Dermis blood vessel endothelial cell (primary cell): ENCODE measurements around the gene LARGE1. TPM values are rescaled to one million over a fixed set of nuclear protein-coding genes. Genes with fewer than 3 reads are reported as not detected.

Experiments used
- DNase-seq: peaks from one replicate; pipeline ENCODE4 v3.0.0; 2010
- total RNA-seq: library from RNA; depleted of rRNA; stranded (reverse); fragments of >200 nt; gene quantifications from 2 replicates; pipeline ENCODE4 v1.2.3, GENCODE V29; 2014

Gene LARGE1
- total RNA-seq, 1 donor from 2014 or later, result 14.0 TPM

DNA sequence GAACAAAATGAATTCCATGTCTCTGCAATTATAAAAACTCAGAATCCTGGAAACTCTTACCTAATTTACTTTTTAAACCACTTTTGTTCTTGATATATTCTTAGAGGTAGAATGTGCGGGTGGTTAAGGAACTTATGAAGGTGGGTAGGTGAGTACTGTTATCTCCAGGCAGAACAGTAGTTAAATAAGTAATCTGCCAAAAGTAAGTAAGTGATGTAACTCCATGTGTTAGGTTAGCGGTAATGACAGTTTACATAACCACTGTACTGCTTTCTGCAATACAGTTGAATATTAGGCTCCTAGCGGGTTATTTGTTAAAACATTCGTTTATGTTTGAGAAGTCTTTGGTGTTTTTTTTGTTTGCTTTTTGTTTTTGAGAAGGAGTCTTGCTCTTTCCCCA lies 7.1 kb downstream of the LARGE1 start:
- DNase-seq, result no peak

DNA sequence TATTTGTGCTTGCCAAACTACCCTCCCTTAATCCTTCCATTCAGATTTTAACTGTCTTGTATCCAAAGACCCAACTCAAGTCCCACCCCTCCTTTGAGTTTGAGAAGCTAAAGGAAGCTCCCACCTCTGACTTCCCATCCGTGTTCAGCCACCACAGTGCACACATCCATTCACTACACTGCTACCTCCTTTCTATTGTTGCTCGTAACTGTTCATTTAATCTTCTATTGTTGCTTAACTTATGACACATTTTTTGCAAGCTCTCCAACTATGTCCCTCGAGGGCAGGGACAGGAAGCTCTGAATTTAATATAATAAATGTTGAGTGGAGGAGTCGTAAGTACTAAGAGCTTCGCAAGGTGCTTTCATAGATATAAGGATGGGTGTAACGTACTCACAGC lies 10.4 kb downstream of the LARGE1 start:
- no peak for DNase-seq

DNA sequence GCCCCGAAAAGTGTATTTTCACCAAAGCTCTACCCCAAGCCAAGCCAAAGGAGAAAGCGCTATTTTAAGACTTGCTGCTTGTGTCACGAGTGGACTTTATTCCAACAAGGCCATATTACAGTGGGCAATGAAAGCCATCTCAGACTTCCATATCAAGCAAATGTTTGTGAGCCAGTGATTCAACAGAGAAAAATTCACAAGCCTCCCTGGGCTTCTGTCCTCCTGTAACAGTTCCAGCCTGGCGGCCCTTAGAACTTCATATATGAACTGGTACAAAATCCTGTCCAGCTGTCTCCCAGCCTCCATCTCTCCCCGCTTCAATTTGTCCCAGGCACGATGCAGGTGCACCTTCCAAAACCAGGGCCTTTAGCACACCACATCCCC lies 11.2 kb downstream of the LARGE1 start:
- DNase-seq, result no peak

DNA sequence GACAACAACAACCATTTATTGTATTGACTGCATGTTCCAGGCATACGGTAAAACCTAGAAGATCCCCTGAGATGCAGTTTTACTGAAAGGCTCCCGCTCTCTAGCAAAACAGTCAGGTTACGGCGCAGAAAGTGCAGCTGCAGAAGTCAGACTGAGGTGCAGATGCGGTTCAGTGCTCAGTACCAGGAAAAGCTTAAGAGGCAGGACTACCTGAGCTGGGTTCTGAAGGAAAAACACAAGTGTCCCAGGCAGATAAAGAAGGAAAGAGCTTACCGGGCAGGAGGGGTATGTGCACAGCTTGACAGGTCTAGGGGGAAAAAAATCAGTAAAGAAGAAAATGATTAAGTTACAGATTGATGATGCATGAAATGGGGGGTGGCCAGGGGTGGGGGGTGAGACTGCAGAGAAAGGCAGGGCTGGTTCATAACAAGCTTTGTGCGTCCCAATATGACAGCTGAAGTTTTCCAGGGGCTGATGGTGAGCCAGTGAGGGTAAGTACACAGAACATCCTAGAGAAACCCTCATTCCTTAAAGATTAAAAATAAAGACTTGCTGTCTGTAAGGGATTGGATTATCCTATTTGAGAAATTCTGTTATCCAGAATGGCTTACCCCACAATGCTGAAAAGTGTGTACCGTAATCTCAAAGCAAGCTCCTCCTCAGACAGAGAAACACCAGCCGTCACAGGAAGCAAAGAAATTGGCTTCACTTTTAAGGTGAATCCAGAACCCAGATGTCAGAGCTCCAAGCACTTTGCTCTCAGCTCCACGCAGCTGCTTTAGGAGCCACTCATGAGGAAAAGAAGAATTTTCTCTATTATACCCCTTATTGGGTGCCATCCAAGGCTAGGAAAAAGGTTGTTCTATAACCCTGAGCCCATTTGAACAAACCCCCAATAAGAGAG lies 11.9 kb downstream of the LARGE1 start:
- no peak for DNase-seq

DNA sequence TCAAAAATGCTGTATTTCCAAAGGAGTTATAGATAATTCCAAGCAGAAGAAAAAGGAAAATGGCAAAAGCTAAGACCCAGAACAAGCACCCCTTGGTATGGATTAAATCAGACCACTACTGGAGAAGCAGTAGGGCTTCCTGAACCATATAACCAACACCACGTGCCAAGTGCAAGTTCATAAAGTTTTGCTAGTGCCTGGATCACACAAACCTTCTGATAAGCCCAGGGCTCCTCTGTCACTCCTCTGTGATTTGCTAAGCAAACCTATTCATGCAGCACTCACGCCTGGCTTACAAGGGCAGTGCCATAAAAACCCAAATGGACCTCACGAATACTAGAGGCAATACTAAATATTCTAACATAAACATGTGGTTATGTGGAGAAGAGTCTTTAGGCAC lies 13.3 kb downstream of the LARGE1 start:
- no peak for DNase-seq

DNA sequence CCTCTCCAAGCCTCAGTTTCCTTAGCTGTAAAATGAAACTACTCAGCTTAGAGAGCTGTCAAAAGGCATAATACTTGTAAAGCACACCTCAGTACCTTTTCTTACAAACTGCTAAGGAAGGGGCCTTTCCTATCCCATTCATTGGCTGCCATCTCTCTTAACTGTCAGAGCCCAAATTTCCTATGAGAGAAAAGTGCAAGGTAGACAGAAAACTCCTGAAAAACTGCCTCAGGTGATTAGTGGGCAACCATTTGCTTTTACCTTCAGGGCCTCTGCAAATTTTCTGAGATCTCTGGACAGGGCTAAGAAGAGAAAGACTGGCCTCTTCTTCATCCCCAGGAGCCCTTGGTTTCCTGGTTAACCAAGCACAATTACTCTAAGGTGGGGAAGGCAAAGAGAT lies 13.8 kb downstream of the LARGE1 start:
- no peak for DNase-seq

DNA sequence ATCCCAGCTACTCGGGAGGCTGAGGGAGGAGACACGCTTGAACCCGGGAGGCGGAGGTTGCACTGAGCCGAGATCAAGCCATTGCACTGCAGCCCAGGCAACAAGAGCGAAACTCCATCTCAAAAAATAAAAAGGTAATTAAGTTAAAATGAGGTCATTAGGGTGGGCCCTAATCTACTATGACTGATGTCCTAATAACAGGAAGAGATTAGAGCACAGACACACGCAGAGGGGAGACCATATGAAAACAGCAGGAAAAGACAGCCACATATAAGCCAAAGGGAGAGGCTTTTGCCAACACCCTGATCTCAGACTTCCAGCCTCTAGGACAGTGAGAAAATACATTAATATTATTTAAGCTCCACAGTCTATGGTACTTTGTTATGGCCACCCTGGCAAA lies 17.3 kb downstream of the LARGE1 start:
- DNase-seq, result no peak

DNA sequence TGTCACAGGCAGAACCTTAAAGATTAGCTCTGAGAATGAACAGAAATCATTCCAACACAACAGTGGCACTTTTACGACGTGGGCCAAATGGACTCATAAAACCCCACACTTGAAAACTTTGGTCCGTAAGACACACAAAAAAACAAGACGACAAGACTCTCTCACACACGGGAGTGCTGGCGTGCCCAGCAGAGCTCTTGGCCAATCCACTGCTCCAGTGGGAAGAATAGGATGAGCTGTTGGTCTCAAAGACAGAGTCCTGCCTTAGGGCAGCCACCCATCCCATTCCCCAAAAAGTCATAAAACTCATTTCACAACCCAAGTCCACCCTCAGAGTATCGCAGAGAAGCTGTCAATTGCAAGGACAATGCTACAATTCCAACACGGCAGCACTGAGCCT lies 18.2 kb downstream of the LARGE1 start:
- no peak for DNase-seq

DNA sequence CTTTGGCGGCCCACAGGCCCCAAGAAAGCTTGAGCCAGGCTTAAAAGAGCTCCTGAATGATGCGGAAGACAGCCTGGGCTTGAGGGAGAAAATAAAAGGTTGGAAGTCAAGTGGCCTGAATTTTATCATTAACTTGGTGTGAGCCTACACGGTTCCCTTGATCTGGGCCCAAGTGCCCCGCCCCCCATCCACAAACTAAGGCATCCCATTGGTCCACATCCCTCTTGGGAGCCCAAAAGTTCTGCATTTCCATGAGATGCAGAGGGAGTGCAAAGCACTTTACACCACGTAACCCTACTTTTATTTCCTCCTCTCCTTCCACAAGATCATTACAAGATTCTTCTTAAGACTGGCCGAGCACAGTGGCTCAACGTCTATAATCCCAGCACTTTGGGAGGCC lies 22.2 kb downstream of the LARGE1 start:
- DNase-seq, result no peak

DNA sequence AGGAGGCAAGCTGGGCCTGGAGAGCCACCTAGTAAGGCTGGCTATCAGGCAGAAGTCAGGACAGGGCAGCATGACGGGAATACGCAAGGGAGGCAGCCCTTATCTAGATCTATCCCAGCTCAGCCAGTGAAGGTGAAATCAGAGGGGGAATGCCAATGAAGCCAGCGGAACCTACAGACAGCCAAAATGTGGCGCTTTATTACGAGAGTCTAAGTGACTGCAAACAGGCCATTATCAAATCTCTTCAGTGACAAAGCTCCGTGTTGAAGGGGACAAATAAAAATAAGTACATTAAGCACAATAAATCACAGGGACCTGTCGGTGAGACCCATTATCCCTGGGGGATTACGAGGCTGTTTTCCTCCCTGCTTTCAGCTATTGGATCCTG lies 22.8 kb downstream of the LARGE1 start:
- DNase-seq, result no peak

DNA sequence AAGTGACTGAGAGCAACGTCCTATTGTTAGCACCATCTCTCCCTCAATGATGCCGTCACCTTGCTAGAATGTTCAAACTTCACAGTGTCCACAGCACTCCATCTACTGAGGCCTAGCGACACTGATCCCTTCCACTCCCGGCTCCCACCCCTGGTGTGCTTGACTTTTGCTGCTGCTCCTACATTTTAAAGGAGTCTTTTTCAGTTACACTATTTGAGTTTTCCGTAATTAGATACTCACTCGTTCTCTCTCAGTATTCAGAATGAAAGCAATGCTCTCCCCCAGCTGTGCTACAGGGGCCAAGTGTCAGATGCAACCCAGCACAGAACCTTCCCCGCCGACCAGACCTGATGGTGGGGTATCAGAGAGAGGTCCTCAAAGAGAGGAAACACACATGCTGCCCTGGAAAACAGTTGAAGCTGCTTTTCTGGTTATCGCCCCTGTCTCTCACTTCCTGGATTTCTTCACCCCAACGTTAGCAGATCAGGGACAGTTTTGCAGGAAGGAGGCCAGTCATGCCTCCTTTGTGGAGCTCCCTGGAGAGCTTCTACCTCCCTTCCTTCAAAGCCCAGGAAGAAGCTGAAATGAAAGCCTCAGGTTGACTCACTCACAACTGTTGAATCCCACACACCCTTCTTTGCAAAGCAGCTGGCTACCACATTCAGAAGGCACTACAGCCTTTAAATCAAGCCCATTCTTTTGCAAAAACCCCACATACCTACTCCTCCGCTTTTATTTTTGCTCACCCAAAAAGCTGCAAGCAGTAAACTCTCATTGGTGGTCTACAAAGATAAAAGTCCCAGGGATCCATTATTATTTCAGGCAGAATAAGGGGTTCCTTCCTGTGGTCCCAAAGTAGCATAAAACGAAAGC lies 23.5 kb downstream of the LARGE1 start:
- DNase-seq, result no peak

DNA sequence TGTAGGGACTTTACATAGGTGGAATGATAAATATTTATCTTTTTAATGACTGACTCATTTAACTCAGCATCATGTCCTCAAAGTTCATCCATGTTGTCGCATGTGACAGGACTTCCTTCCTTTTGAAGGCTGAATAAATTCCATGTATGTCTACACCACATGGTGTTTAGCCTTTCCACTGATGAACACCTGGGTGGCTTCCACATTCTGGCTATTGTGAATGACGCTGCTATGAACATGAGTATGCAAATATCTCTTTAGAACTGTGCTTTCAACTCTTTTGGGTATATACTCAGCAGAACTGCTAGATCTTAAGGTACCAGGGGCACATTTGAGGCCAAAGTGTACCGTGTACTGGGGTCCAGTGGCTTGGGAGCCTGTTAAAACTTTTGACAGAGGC lies 24.1 kb downstream of the LARGE1 start:
- DNase-seq, result no peak

DNA sequence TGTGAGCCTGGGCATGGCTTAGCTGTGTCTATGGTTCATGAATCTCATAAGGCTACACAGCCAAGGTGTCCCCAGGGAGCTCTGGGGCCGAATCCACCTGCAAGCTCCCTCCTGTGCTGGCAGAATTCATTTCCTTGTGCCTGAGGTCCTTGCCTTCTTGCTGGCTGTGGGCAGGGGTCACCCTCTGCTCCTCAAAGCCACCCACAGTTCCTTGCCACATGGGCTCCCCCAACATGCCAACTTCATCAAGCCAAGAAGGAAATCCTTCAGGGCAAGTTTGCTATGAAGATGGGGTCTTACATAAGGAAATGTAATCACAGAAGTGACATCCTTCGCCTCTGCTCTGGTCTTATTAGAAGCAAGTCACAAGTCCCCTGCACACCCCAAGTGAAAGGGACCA lies 24.8 kb downstream of the LARGE1 start:
- no peak for DNase-seq

DNA sequence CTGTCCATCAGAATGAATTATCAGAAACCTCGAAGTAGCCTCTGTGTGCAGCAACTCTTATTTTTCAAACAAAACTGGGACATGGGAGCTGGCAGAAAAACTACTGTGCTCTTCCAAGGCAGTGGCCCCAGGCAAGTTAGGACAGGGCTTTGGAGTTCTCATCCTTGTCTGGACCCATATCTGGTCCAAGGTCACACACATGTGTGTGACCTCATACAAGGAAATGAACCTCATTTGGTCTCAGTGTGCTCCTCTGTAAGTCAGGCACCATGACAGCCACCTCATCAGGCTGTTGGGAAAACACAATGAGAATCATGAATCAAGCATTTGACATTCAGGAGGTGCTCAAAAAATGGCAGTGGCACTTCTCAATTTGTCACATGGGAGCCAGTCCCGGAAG lies 25.8 kb downstream of the LARGE1 start:
- DNase-seq, result no peak

DNA sequence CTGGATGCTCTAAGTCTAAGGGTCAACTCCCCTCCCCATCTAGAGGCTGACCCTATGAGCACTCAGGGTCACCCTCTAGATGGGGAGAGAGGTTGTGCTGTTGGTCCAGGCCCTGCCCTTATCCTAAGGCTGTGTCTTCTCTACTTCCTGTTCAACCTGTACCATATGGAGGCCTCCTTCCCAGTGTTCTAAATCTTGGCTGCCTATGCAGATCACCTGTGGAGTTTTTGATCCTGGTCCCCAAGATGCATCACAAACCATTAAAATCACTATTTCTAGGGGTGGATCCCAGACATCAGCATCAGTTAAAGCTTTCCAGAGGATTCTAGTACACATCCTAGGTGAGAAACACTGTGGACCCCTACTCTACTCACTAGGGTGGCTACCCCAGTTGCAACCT lies 26.2 kb downstream of the LARGE1 start:
- DNase-seq, result no peak

DNA sequence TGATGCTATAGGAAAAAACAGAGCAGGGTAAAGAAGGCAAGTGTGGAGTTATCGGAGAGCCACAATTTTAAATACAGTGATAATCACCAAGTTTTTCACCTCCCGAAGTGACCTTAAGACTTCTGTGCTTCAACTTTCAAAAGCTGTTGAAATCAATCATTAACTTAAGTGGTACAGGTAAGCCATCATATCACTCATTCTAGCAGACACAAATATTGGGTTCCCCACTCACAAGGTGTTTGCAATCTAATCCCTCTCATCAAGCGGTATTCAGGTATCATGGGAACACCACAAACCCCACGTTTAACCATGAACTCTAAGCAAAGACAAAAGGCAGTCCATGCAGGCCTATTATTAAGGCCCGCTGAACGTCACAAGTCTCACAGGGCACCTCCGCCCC lies 26.8 kb downstream of the LARGE1 start:
- no peak for DNase-seq

DNA sequence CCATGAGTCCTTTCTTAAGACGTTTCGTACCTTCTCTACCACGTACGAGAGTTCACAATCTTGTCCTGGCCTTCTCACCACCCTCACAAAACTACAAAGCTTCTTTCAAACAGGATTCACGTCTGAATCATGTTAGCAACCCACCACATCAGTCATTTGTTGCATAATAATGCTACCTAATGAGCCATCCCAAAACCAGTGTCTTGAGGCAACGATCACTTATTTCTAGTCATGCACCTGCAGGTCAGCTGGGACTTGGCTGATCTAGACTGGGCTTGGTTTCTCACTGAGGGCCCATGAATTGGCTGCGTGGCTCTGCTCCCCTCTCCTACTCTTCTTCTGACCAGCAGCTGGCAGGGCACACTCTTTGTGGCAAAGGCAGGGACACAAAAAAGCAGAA lies 28.3 kb downstream of the LARGE1 start:
- DNase-seq, result no peak

DNA sequence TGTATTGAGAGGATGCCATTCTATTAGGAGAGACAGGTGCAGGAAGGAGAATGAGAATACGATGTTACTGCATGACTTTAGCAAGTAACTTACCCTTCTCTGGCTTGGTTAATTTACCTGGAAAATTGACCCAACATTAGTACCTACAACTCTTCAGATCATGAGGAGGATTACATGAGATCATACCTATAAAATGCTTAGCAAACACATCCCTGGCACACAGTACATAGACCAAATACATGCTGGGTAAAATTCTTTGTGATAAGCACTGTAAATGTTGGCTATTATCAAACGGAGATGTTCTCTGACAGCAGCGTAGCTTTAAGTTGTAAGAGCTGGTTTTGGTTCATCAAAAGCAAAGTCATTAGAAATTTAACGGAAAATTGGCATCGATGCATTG lies 28.8 kb downstream of the LARGE1 start:
- no peak for DNase-seq

DNA sequence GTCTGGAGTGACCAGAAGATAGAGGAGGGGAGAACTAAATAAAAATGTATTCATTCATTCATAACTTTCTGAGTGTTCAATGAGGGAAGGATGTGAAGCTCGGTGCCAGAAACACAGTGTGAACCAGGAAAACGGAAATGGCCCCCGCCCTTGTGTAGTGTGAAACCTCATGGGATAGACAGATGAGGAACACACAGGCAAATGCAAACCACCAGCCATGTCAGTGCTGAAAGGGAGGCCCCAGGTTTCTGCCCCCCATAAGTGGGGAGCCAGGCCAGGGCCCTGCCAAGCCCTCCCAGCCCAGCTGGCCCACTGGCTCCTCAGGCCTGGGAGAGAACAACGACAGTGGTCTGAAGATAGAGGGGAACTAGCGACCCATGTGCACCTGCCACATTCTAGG lies 30.5 kb downstream of the LARGE1 start:
- no peak for DNase-seq

DNA sequence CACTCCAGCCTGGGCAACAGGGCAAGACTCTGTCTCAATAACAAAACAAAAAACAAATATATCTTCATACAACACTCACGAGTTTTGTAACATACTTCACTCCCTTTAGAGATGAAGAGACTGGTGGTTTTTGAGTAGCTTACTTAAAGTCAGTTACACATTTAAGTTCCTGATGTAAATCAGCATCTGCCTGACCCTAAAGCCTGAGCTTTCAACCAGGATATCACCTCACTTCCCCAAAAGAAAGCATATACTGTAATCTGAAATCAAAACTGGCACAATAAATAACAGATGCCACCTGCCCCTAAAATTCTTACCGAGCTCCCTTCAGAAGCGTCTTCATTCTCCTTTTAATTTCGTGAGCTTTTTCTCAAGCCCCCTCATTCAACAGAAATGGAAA lies 31.5 kb downstream of the LARGE1 start:
- no peak for DNase-seq

DNA sequence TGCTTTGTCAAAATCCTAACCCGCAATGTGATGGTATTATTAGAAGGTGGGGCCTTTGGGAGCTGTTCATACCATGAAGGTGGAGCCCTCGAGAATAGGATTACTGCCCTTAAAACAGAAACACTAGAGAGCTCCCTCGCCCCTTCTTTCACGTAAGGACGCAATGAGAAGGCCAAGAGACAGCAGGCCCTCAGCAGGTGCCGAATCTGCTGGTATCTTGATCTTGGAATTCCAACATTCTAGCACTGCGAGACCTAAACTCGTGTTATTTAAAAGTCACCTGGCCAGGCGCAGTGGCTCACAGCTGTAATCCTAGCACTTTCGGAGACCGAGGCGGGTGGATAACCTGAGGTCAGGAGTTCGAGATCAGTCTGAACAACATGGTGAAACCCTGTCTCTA lies 33.1 kb downstream of the LARGE1 start:
- DNase-seq, result no peak

DNA sequence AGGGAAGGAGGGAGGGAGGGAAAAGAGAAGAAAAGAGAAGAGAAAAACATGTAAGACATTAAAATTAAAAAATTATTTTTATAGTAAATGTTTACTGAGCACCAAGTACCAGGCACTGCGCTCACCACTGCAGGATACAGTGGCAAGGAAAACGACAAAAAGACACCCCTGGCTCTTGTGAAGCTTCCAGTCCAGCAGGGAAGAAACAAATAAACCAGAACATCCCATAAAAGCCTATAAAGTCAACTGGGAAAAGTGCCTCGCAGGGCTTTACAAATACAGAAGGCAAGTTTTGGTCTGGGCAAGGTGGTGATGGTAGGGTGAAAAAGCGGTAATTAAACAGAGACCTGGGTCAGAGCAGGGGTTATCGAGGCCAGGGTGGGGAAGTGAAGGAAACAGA lies 33.6 kb downstream of the LARGE1 start:
- no peak for DNase-seq

DNA sequence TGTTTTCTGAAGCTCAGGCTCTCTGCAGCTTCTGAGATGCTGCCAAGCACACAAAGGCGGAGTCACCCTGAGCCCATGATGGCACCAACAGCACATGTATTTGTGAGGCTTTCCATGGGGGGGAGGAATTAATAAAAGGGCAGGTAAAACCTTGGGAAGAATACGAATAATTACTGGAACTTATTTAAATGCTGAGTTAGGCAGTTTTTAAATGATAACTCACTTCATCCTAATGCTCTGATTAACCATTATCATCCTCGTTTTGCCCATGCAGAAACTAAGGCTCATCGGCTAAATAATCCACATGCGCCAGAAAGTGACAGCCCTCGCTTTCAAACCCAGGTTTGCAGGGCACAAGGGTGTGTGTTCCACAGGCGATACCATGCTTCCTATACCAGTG lies 35.4 kb downstream of the LARGE1 start:
- no peak for DNase-seq
